Prostate gland (tissue), 2 donors: ENCODE measurements around the gene SLC13A4.

Experiments used
- POLR2A ChIP-seq: fragments of 450-650 bp; IDR thresholded peaks from one replicate; pipeline ENCODE4 v1.6.1; 2016; ENCODE audit warnings: antibody characterized with exemption, mild to moderate bottlenecking
- POLR2AphosphoS5 ChIP-seq: sonication (generic); formaldehyde crosslinking; IDR thresholded peaks from one replicate; pipeline ENCODE4 v1.6.1; 2017; ENCODE audit warnings: antibody characterized with exemption
- TF ChIP-seq, protein P1 (sequence below), 4 experiments: fragments of 200-600 bp in 2 of 4; fragments of 450-650 bp in 2 of 4; sonication (generic) in 2 of 4; IDR thresholded peaks; 1 replicate in 3 of 4; 2 replicates in 1 of 4; pipeline ENCODE4 v1.5.1; 2016 to 2019; ENCODE audit warnings: antibody characterized with exemption in 4 of 4, mild to moderate bottlenecking in 2 of 4, moderate library complexity in 2 of 4

DNA sequence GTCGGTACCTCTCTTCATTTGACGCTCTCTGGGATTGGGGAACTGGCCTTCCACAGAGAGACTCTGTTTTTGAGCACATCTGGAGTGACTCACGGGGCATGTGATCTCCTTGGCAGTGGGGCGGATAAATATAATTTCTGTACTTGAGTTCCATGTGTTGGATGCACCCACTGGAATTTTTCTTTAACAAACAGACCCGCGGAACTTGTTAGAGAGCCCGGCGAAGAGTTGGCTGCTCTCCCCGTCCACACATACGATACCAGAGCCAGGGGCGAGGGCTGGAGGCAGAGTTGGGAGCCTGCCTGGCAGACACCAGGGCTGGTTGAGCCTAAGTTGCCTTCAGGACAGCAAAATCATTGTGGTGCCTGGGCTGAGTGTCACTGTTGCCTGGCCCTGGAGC lies 20.8 kb upstream of the SLC13A4 start, which contains the start of gene FAM180A:
- TF ChIP-seq, protein P1, sequence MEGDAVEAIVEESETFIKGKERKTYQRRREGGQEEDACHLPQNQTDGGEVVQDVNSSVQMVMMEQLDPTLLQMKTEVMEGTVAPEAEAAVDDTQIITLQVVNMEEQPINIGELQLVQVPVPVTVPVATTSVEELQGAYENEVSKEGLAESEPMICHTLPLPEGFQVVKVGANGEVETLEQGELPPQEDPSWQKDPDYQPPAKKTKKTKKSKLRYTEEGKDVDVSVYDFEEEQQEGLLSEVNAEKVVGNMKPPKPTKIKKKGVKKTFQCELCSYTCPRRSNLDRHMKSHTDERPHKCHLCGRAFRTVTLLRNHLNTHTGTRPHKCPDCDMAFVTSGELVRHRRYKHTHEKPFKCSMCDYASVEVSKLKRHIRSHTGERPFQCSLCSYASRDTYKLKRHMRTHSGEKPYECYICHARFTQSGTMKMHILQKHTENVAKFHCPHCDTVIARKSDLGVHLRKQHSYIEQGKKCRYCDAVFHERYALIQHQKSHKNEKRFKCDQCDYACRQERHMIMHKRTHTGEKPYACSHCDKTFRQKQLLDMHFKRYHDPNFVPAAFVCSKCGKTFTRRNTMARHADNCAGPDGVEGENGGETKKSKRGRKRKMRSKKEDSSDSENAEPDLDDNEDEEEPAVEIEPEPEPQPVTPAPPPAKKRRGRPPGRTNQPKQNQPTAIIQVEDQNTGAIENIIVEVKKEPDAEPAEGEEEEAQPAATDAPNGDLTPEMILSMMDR (IDR thresholded peaks at IDR 0.05) = no peak
- no peak for TF ChIP-seq POLR2A
- TF ChIP-seq POLR2AphosphoS5 = peak; percentile 37
